Activated CD4-positive, alpha-beta T cell treated with anti-CD3 and anti-CD28 coated beads, Interleukin-2, amount 50 U/mL, for 4 hours (primary cell): ENCODE measurements around the gene FAM50A.
A peak's percentile ranks its signal among the peaks of the same experiment; 100 is the strongest.

Experiments
- DNase-seq, 2 experiments: peaks; one replicate each; pipeline ENCODE4 v3.0.0-alpha.2; 2020

Gene FAM50A

GRCh38 chrX:154440623-154441357 lies 3.2 kb upstream of the FAM50A start:
- DNase-seq: no peak

GRCh38 chrX:154441564-154441963 lies 2.4 kb upstream of the FAM50A start:
- DNase-seq: no peak

DNA sequence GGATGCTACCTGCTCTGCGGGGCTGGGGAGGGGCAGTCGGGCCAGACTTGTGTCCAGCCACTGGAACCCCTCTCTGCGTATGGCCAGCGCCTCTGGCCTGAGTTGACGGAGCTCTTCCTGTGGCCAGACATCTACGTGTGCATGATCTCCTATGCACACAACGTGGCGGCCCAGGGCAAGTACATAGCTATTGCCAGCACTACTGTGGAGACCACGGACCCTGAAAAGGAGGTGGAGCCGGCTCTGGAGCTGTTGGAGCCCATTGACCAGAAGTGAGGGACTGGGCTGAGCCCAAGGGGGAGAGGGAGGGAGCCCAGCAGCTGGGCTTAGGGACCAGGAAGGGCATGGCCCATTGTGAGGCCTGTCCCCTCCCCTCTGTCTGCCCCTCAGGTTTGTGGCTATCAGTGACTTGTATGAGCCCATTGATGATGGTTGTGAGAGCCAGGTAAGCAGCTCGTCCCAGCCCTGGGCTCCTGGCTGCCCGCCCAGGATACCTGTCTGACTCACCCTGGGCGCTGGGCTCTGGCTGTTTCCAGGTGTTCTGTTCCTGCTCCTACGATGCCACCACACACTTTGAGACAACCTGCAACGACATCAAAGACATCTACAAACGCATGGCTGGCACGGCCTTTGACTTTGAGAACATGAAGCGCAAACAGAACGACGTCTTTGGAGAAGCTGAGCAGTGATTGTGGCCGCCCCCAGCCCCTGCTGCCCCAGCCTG lies 1.8 kb upstream of the FAM50A start:
- DNase-seq: no peak

GRCh38 chrX:154443479-154443910 lies 446 bp upstream of the FAM50A start:
- DNase-seq: no peak

- DNase-seq: no peak
Measured at GRCh38 chrX:154444755-154445246, 860 bp downstream of the FAM50A start.

DNA sequence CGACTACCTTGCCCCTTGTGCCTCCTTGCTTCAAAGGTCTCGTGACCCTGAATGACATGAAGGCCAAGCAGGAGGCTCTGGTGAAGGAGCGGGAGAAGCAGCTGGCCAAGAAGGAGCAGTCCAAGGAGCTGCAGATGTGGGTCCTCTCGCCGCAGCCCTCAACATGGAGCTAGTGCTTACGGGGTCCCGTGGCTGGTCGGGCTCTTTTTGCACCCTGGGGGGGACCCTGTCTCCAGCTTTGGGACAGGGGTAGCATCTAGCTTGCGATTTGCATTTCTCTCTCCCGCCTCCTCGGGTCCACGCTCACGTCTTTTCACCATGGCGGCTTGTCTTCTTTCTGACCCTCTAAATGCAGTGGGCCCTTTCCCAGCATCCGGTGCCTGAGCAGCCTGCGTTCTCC lies 1.8 kb downstream of the FAM50A start:
- no peak for DNase-seq

GRCh38 chrX:154446430-154446829 lies 2.5 kb downstream of the FAM50A start:
- no peak for DNase-seq

DNA sequence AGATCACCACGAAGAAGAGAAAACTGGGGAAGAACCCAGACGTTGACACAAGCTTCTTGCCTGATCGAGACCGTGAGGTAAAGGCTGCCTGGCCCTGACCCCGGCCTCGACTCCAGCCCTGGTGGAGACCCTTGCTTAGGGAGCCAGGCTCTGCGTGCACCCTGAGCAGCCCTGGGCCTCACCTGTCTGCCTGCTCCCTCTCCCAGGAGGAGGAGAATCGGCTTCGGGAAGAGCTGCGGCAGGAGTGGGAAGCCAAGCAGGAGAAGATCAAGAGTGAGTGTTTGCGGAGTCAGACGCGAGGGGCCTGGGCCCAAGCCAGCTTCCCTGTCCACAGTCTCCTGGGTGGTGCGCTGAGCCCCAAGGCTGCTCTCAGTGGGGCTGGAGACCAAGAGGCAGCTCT lies 4.5 kb downstream of the FAM50A start:
- DNase-seq: no peak

DNA sequence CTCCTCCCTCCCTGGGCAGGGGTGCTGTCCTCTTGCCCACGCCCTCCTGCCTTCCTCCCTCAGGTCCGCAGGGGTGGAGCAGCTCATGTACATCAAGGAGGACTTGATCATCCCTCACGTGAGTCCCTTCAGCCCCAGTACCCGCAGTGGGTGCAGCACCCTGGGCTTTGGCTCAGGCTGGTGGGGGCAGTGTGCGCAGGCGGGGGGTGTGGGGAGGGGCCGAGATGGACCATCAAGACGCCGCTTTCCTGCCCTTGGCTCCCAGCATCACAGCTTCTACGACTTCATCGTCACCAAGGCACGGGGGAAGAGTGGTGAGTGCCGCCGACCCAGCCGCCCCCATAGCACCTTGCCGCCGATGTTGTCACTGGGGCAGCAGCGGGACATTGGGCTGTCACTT lies 5.7 kb downstream of the FAM50A start:
- no peak for DNase-seq

DNA sequence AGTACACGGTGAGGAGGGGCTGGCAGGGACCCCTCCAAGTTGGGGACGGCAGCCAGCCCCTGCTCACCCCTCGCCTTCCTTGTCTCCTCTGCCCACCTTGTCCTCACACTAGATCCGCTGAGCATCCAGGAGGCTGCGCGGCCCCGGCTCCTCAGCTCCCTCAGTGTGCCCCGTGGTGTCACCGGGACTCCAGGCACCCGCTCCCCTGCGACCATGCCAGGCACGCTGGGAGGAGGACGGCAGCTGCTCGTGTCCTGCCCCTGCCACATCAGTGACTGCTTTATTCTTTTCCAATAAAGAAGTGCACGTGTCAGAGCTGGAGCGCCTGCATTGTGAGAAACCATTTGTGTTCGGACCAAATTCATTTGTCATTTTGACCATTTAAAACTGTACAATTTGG lies 6.4 kb downstream of the FAM50A start:
- DNase-seq: no peak

DNA sequence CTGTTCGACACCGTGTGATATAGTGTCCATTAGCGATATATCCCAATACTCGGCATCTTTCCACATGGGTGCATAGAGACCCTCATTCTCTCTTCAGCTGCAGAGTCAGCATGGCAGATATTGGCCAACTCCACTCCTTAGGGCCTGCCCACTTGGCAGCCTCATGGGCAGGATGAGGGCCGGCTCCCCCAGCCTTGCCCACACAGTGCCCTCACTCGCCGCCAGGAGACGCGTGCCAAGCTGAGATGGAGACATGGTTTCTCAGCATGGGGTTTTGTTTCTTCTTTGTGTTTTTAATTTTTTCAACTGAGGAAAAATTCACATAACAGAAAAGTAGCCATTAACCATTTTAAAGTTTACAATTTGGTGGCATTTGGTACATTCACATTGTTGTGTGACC lies 8.9 kb downstream of the FAM50A start:
- no peak for DNase-seq

DNA sequence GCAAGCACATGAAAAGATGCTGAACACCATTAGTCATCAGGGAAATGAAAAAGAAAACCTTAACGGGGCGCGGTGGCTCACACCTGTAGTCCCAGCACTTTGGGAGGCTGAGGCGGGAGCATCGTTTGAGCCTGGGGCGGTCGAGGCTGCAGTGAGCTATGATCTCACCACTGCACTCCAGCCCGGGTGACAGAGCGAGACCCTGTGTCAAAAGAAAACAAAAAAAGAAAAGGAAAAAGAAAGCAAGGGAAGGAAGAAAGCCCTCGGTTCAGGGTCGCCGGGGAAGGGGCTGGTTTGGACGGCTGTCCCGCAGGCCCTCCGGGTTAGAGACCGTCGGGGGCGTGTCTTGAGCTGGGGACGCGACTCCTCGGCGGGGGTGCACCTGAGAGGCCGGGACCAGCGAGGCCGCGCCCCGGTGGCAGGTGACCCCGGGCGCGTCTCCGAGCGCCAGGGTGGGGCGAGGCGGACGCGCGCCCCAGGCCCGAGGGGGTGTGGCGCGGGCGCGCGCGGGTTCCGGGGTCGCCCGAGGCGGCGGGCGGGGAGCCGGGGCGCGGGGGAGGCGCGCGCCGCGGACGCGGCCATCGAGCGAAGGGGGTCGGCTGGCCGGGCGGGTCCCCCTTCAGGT lies 13.7 kb downstream of the FAM50A start:
- peak; percentile 18 to 39 for DNase-seq

GRCh38 chrX:154458116-154458953 lies 14.4 kb downstream of the FAM50A start, which contains the start of gene PLXNA3:
TSS of gene PLXNA3 (plus strand) at chrX:154458281. CDS start at chrX:154460184, 1,903 bp downstream.
- peak; percentile 55 for DNase-seq

GRCh38 chrX:154458954-154459778 lies 15.2 kb downstream of the FAM50A start:
- DNase-seq: no peak

- DNase-seq: no peak
Measured at GRCh38 chrX:154459832-154460231, 15.9 kb downstream of the FAM50A start.

DNA sequence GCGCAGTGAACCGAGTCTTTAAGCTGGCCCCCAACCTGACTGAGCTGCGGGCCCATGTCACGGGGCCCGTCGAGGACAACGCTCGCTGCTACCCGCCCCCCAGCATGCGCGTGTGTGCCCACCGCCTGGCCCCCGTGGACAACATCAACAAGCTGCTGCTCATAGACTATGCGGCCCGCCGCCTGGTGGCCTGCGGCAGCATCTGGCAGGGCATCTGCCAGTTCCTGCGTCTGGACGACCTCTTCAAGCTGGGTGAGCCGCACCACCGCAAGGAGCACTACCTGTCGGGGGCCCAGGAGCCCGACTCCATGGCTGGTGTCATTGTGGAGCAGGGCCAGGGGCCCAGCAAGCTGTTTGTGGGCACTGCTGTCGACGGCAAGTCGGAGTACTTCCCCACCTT lies 16.4 kb downstream of the FAM50A start:
- no peak for DNase-seq

GRCh38 chrX:154462396-154462795 lies 18.5 kb downstream of the FAM50A start:
- DNase-seq: no peak

DNA sequence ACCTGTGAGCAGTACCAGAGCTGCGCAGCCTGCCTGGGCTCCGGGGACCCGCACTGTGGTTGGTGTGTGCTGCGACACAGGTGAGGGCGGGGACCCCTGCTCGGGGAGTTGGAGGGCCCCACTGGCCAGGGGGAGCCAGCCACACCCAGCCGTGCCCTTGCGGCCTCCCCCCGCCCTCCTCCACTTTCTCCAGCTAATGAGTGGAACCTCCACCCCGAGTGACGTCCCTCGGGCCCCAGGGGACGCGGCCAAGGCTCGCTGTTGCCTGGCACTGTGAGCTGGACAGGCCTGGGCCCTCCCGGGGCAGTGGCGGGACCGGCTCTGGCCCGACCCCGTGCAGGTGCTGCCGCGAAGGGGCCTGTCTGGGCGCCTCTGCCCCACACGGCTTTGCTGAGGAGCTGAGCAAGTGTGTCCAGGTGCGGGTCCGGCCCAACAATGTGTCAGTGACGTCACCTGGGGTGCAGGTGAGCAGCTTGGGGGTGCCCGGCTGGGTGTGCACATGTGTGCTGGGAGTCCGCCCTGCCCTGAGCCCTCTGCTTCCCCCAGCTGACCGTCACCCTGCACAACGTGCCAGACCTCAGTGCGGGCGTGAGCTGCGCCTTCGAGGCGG lies 19.8 kb downstream of the FAM50A start:
- DNase-seq: no peak

GRCh38 chrX:154464806-154465365 lies 20.9 kb downstream of the FAM50A start:
- no peak for DNase-seq

DNA sequence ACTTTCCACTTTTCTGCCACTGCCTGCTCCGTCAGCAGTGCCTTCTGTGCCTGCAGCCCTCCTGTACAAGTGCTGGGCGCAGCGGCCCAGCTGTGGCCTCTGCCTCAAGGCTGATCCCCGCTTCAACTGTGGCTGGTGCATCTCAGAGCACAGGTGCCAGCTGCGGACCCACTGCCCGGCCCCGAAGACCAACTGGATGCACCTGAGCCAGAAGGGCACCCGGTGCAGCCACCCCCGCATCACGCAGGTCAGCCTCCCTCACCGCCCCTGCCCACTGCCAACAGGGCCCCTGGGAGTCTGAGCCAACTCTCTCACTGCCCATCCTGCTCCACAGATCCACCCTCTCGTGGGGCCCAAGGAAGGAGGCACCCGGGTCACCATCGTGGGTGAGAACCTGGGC lies 21.7 kb downstream of the FAM50A start:
- DNase-seq: no peak

- DNase-seq: no peak
Measured at GRCh38 chrX:154466036-154466435, 22.1 kb downstream of the FAM50A start.
